HG03439 (cell line): ENCODE data around the gene GSG1L.

Source experiments
- ATAC-seq: cut with Tn5 transposase; IDR thresholded peaks from one replicate; pipeline ENCODE4 v1.9.1; 2021; ENCODE audit warnings: mild to moderate bottlenecking, moderate library complexity; ENCODE audit not compliant: unreplicated experiment

The GSG1L gene

GRCh38 chr16:28063591-28064061 is at the start of gene GSG1L:
Gene GSG1L, minus strand, starts transcription at chr16:28063714. Its CDS starts 290 bp downstream, at chr16:28063424.
- no peak for ATAC-seq

- ATAC-seq = no peak
These were observed 49.4 kb upstream of the GSG1L start for GRCh38 chr16:28112908-28113307.

GRCh38 chr16:28110977-28111376 is 47.5 kb upstream of the GSG1L start:
- no peak for ATAC-seq

- ATAC-seq = no peak
These were observed 47.0 kb upstream of the GSG1L start for GRCh38 chr16:28110479-28110878.

GRCh38 chr16:28110074-28110473 is 46.6 kb upstream of the GSG1L start:
- ATAC-seq = no peak

- ATAC-seq = no peak
These were observed 45.2 kb upstream of the GSG1L start for GRCh38 chr16:28108590-28109247.

GRCh38 chr16:28107232-28107631 is 43.7 kb upstream of the GSG1L start:
- no peak for ATAC-seq

GRCh38 chr16:28106467-28107215 is 43.1 kb upstream of the GSG1L start:
- no peak for ATAC-seq

- ATAC-seq = no peak
These were observed 42.4 kb upstream of the GSG1L start for GRCh38 chr16:28105954-28106353.

- ATAC-seq = no peak
These were observed 41.8 kb upstream of the GSG1L start for GRCh38 chr16:28105297-28105696.

GRCh38 chr16:28104404-28104803 is 40.9 kb upstream of the GSG1L start:
- ATAC-seq = no peak

GRCh38 chr16:28103516-28104170 is 40.1 kb upstream of the GSG1L start:
- no peak for ATAC-seq

GRCh38 chr16:28101533-28101890 is 38.0 kb upstream of the GSG1L start:
- no peak for ATAC-seq

- no peak for ATAC-seq
These were observed 37.5 kb upstream of the GSG1L start for GRCh38 chr16:28100810-28101532.

- ATAC-seq = no peak
These were observed 35.7 kb upstream of the GSG1L start for GRCh38 chr16:28098959-28099945.

- ATAC-seq = no peak
These were observed 34.9 kb upstream of the GSG1L start for GRCh38 chr16:28098171-28098958.

GRCh38 chr16:28096983-28097899 is 33.7 kb upstream of the GSG1L start:
- no peak for ATAC-seq

GRCh38 chr16:28093385-28093725 is 29.8 kb upstream of the GSG1L start:
- ATAC-seq = no peak
